CD4-positive, CD25-positive, alpha-beta regulatory T cell (primary cell): ENCODE results near the gene LRPAP1. TPM values are rescaled to one million over a fixed set of nuclear protein-coding genes. Genes with fewer than 3 reads are reported as not detected.
A peak's percentile ranks its signal among the peaks of the same experiment; 100 is the strongest.

Experiments used
- ATAC-seq, 2 donors: fragments of 150-1000 bp; cut with Tn5 transposase; one replicate each; pipeline ENCODE4 v1.10.0; 2021; ENCODE audit warnings: low read depth in 2 of 2, moderate number of reproducible peaks in 2 of 2, moderate library complexity in 1 of 2
- DNase-seq, 3 donors: peaks; one replicate each; pipeline versions ENCODE4 v3.0.0 to v3.0.0-alpha.2; 2012 to 2022; ENCODE audit warnings: mixed read lengths in 1 of 3
- H3K27ac ChIP-seq: one replicate; pipeline ENCODE4 v1.7.0; 2013; ENCODE audit warnings: mild to moderate bottlenecking, low read length; ENCODE audit not compliant: insufficient read depth, poor library complexity, severe bottlenecking
- H3K27me3 ChIP-seq: one replicate; pipeline ENCODE4 v1.7.0; 2013; ENCODE audit warnings: low read length; ENCODE audit not compliant: control insufficient read depth, insufficient read depth
- H3K36me3 ChIP-seq: one replicate; pipeline ENCODE4 v1.7.0; 2013; ENCODE audit warnings: mild to moderate bottlenecking, low read length, moderate library complexity; ENCODE audit not compliant: control insufficient read depth, insufficient read depth
- H3K4me1 ChIP-seq: 2 replicates; pipeline ENCODE4 v1.7.0; 2013; ENCODE audit warnings: mild to moderate bottlenecking, low read length; ENCODE audit not compliant: insufficient read depth, control insufficient read depth, poor library complexity, severe bottlenecking
- H3K4me3 ChIP-seq: one replicate; pipeline ENCODE4 v1.7.0; 2013; ENCODE audit warnings: low read depth, mild to moderate bottlenecking, low read length, moderate library complexity
- H3K9me3 ChIP-seq, 2 experiments: 1 replicate in 1 of 2; 2 replicates in 1 of 2; pipeline ENCODE4 v1.7.0; 2013; ENCODE audit warnings: low read length in 2 of 2, mild to moderate bottlenecking in 1 of 2, moderate library complexity in 1 of 2; ENCODE audit not compliant: control insufficient read depth in 2 of 2
- H3K27ac Mint-ChIP-seq, 3 donors: one replicate each; pipeline ENCODE4 v1.8.0; 2020 to 2022; ENCODE audit warnings: mild to moderate bottlenecking in 3 of 3, mixed read lengths in 3 of 3, moderate library complexity in 2 of 3
- H3K27me3 Mint-ChIP-seq: one replicate; pipeline ENCODE4 v1.8.0; 2022; ENCODE audit warnings: mild to moderate bottlenecking, mixed read lengths
- H3K36me3 Mint-ChIP-seq: one replicate; pipeline ENCODE4 v1.8.0; 2020; ENCODE audit warnings: mixed read lengths
- H3K4me1 Mint-ChIP-seq, 4 donors: one replicate each; pipeline ENCODE4 v1.8.0; 2020 to 2022; ENCODE audit warnings: mixed read lengths in 4 of 4, mild to moderate bottlenecking in 1 of 4
- H3K4me3 Mint-ChIP-seq, 4 donors: one replicate each; pipeline ENCODE4 v1.8.0; 2020 to 2022; ENCODE audit warnings: mild to moderate bottlenecking in 4 of 4, mixed read lengths in 4 of 4, moderate library complexity in 3 of 4
- H3K9me3 Mint-ChIP-seq, 7 donors: one replicate each; pipeline ENCODE4 v1.8.0; 2020 to 2022; ENCODE audit warnings: mixed read lengths in 7 of 7, mild to moderate bottlenecking in 3 of 7, moderate library complexity in 2 of 7
- polyA plus RNA-seq, 4 donors: library from polyadenylated mRNA; unstranded; fragments of 300-500 nt; fragmentation: Illumina TruSeq; gene quantifications; one replicate each; pipeline ENCODE4 v1.2.3, GENCODE V29; 2021
- total RNA-seq: library from RNA; stranded (reverse); gene quantifications from one replicate; pipeline ENCODE4 v1.2.3, GENCODE V29; 2022

Gene LRPAP1
- total and polyA plus RNA-seq, 5 donors from 2014 or later, result 78.4 to 111 (median 99.2) TPM

DNA sequence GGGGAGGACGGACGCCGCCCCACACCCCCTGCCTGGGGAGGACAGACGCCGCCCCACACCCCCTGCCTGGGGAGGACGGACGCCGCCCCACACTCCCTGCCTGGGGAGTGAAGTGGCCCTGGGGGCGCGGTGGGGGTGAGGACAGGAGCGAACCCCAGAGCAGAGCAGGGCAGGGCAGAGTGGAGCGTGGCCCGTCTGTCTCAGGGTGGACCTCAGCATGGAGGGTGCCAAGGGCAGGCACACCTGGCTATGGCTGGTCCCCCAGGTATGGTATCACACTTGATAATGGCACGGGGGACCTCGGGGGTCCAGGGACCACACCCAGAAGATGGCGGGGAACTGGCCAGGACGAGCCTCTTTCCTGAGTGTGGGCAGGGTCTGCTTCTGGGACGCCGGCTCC is 9.6 kb downstream of the LRPAP1 start:
- H3K9me3 Mint-ChIP-seq, result peaks cover 0 to 1% (median 0%) of the 10 kb centered on the region in 7 donors
- no peaks in the 10 kb centered on the region for H3K27me3 Mint-ChIP-seq
- ATAC-seq, result no peak
- no peaks in the 10 kb centered on the region for H3K9me3 ChIP-seq
- H3K4me1 ChIP-seq, result no peaks in the 10 kb centered on the region
- H3K27ac Mint-ChIP-seq, result no peak overlapping the region
- no peak overlapping the region for H3K4me3 Mint-ChIP-seq
- peaks cover 28% of the 10 kb centered on the region for H3K36me3 Mint-ChIP-seq
- no peak for DNase-seq
- H3K36me3 ChIP-seq, result peaks cover 73% of the 10 kb centered on the region
- no peak overlapping the region for H3K4me3 ChIP-seq
- H3K27ac ChIP-seq, result no peak overlapping the region
- peaks cover 0 to 12% (median 4%) of the 10 kb centered on the region in 4 donors for H3K4me1 Mint-ChIP-seq
- no peaks in the 10 kb centered on the region for H3K27me3 ChIP-seq

DNA sequence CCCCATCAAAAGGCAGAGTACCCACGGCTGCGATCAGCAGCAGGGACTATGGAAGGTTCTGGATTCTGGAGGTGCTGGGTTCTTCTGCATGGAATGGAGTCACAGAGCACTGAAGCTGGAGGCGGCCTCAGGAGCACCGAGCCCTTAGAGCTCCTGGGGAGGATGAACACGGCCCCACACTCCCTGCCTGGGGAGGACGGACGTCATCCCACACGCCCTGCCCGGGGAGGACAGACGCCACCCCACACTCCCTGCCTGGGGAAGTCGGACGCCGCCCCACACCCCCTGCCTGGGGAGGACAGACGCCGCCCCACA is 9.9 kb downstream of the LRPAP1 start:
- ATAC-seq, result no peak
- Mint-ChIP-seq H3K27me3 (no peaks in the 10 kb centered on the region), H3K36me3 (peaks cover 30% of the 10 kb centered on the region), H3K4me1 (peaks cover 0 to 9% (median 4%) of the 10 kb centered on the region in 4 donors), H3K4me3 (no peak overlapping the region), H3K9me3 (peaks cover 0 to 1% (median 0%) of the 10 kb centered on the region in 7 donors), H3K27ac (no peak overlapping the region)
- no peaks in the 10 kb centered on the region for H3K4me1 ChIP-seq
- H3K9me3 ChIP-seq, result no peaks in the 10 kb centered on the region
- H3K27me3 ChIP-seq, result no peaks in the 10 kb centered on the region
- H3K36me3 ChIP-seq, result peaks cover 76% of the 10 kb centered on the region
- no peak overlapping the region for H3K4me3 ChIP-seq
- DNase-seq, result no peak
- no peak overlapping the region for H3K27ac ChIP-seq

DNA sequence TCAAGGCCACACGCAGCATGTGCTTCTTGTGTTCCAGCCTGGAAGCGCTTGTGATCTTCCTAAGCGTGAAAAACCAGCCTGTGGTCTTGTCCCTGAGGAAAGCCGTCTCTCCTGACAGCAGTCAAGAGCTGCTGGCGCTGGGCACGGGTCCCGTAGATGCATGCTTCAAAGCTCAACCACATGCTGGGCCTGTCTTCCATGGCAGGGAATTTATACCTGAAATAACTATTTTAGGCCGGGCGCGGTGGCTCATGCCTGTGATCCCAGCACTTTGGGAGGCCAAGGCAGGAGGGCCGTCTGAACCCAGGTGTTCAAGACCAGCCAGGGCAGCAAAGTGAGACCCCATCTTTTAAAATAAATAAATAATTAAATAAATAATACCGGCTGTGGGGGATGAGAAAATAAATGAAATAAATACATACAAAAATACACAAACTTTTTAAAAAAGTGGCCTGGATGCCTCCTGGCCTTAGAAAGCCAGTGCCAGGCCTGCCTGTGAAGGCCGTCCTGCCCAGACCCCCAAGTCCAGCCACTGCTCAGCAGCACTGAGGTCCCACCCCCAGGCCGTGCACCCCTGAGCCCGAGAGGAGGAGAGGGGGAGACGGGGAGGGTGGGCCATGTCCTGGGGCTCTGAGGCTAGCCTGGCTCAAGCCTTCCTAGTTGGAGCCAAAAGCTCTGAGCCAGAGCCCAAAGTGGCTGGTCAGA is 10.4 kb downstream of the LRPAP1 start:
- no peak overlapping the region for H3K4me3 Mint-ChIP-seq

DNA sequence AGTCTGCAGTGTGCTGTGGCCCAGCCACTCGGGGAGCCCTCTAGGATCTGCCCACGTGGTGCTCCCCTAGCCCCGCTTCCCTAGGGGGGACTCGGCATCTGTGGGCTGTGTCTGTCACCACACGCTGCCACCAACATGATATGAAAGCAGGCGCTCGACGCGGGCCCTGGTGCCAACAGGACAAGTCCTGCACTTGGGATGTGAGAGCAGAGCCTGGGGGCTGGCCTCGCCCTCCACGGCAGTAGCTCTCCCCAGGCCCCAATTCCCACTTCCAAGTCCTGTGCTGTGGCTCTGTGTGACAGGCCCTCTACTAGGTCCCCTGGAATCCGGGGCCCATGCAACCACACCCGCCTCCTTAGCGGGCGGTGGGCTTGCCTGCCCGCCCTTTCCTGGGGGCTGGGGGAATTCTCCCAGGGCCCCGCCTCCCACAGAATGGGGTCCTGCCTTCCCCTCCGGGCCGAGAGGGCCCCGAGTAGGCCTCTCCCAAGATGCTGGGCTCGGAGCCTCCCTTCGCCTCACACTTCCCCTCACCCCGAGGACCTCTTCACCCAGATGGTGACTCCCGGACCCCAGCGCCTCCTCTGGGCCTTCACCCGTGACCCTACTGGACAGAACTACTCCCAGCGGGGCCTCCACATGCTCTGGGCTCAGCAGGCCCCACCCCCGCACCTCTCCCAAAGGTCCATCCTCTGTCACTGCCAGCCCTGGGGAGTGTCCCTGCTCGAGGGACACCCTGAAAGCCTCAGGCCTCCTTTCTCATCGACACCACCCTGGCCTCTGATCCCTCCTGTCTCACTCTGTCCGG is 11.2 kb downstream of the LRPAP1 start:
- Histone ChIP-seq H3K4me3 (no peak overlapping the region), H3K4me1 (no peaks in the 10 kb centered on the region), H3K9me3 (no peaks in the 10 kb centered on the region), H3K36me3 (peaks cover 88% of the 10 kb centered on the region), H3K27me3 (no peaks in the 10 kb centered on the region), H3K27ac (no peak overlapping the region)
- peaks cover 0 to 1% (median 0%) of the 10 kb centered on the region in 7 donors for H3K9me3 Mint-ChIP-seq
- no peak overlapping the region for H3K4me3 Mint-ChIP-seq
- H3K27me3 Mint-ChIP-seq, result no peaks in the 10 kb centered on the region
- no peak overlapping the region for H3K27ac Mint-ChIP-seq
- peaks cover 30% of the 10 kb centered on the region for H3K36me3 Mint-ChIP-seq
- ATAC-seq, result no peak
- H3K4me1 Mint-ChIP-seq, result no peaks in the 10 kb centered on the region
- no peak for DNase-seq

More for the DNA sequence above, 10.4 kb downstream of the LRPAP1 start:
- Histone ChIP-seq H3K9me3 (no peaks in the 10 kb centered on the region), H3K4me1 (no peaks in the 10 kb centered on the region), H3K4me3 (no peak overlapping the region), H3K27ac (no peak overlapping the region), H3K36me3 (peaks cover 81% of the 10 kb centered on the region), H3K27me3 (no peaks in the 10 kb centered on the region)
- no peaks in the 10 kb centered on the region for H3K27me3 Mint-ChIP-seq
- no peak for ATAC-seq
- no peak overlapping the region for H3K27ac Mint-ChIP-seq
- peaks cover 0 to 1% (median 0%) of the 10 kb centered on the region in 7 donors for H3K9me3 Mint-ChIP-seq
- DNase-seq, result no peak
- H3K4me1 Mint-ChIP-seq, result peaks cover 0 to 6% (median 3%) of the 10 kb centered on the region in 4 donors
- peaks cover 32% of the 10 kb centered on the region for H3K36me3 Mint-ChIP-seq

DNA sequence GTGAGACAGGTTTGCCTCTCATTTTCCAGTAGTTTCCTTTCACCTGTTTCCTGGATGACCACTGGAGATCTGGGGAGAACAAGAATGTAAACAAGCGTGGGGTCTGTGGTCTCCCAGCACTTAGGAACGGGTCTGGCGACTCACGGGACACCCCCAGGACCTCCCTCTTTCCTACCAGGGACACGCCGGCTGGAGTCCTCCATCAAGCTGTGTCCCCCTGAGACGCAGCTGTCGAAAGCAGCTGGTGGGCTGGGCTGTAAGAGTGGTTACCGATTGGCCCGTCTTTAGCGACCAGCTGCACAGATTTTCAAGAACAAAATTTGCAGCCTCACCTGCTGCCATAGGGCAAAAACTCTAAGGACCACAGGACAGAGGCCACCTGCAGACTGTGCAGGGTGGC is 11.9 kb downstream of the LRPAP1 start:
- Mint-ChIP-seq H3K4me1 (no peaks in the 10 kb centered on the region), H3K4me3 (peak overlapping the region in 1 of 4 donors; percentile 54), H3K36me3 (peaks cover 33% of the 10 kb centered on the region), H3K9me3 (peaks cover 0 to 1% (median 0%) of the 10 kb centered on the region in 7 donors), H3K27ac (no peak overlapping the region), H3K27me3 (no peaks in the 10 kb centered on the region)
- no peak for ATAC-seq
- no peak overlapping the region for H3K4me3 ChIP-seq
- H3K27ac ChIP-seq, result no peak overlapping the region
- H3K4me1 ChIP-seq, result no peaks in the 10 kb centered on the region
- H3K27me3 ChIP-seq, result no peaks in the 10 kb centered on the region
- DNase-seq, result no peak
- peaks cover 89% of the 10 kb centered on the region for H3K36me3 ChIP-seq
- H3K9me3 ChIP-seq, result no peaks in the 10 kb centered on the region

DNA sequence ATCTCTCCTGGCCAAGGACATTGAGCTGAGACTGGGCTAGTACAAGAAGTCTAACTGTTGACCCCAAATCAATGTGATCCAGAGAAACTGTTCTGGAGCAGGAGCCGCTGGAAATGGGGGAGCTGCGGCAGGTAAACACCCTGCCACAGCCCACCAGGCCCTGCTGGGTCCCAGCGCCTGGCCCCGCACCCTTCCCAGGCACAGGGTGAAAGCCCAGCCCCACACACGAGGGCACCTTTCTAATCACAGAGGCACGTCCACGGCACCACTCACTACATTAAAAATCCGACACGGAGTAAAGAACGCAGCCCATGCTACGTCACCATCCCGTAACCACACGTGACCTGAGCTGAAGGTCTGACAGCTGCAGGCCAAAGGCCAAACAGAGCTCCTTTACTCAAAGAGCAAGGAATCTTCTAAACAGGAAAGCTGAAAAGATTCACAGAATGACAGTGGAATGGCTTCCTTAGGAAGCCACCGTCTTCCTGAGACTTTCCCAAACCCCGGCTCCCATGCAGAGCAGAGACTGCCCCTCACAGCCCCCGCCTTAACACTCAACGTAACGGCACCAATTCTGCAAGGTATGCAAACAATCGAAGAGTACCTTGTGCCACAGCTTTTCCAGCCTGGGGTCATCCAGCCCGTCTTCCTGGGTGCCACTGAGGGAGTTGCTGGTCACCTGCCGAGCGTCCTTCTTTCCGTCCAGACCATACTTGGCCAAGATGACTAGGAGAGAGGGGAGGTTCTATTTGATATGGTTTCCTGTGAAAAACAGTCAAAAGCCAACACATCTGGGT is 12.6 kb downstream of the LRPAP1 start:
- DNase-seq, result no peak
- Mint-ChIP-seq H3K27me3 (no peaks in the 10 kb centered on the region), H3K4me1 (no peaks in the 10 kb centered on the region), H3K9me3 (peaks cover 0 to 1% (median 0%) of the 10 kb centered on the region in 7 donors), H3K27ac (no peak overlapping the region), H3K4me3 (no peak overlapping the region), H3K36me3 (peaks cover 28% of the 10 kb centered on the region)
- H3K27ac ChIP-seq, result no peak overlapping the region
- no peaks in the 10 kb centered on the region for H3K4me1 ChIP-seq
- no peak for ATAC-seq
- peaks cover 87% of the 10 kb centered on the region for H3K36me3 ChIP-seq
- H3K4me3 ChIP-seq, result no peak overlapping the region
- H3K9me3 ChIP-seq, result no peaks in the 10 kb centered on the region
- H3K27me3 ChIP-seq, result no peaks in the 10 kb centered on the region

DNA sequence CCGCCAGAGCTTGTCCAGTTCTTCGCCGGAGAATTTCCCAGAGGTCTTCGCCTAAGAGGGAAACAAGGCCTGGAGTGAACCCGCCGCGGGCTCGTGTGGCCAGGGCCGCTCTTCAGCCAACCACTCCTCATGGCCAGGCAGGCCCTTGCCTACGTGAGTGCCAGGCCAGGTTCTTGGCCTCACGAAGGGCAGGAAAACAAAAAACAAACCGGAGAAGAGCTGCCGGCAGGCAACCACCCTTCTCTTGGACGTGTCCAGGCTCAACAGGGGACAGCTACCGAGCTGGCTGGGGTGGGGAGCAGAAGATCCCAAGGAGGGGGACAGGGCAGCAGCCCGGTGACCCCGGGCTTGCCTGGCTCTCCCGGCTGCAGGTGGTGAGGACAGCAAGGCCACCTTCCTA is 13.3 kb downstream of the LRPAP1 start:
- Histone ChIP-seq H3K27me3 (no peaks in the 10 kb centered on the region), H3K4me3 (no peak overlapping the region), H3K27ac (no peak overlapping the region), H3K9me3 (no peaks in the 10 kb centered on the region), H3K4me1 (no peaks in the 10 kb centered on the region), H3K36me3 (peaks cover 87% of the 10 kb centered on the region)
- DNase-seq (no peak), ATAC-seq (no peak)
- Mint-ChIP-seq H3K9me3 (peaks cover 0 to 1% (median 0%) of the 10 kb centered on the region in 7 donors), H3K27ac (no peak overlapping the region), H3K4me3 (no peak overlapping the region), H3K36me3 (peaks cover 27% of the 10 kb centered on the region), H3K4me1 (no peaks in the 10 kb centered on the region), H3K27me3 (no peaks in the 10 kb centered on the region)
